Lung (tissue), 12 donors: ENCODE measurements around the gene TDRKH. TPM values are rescaled to one million over a fixed set of nuclear protein-coding genes. Genes with fewer than 3 reads are reported as not detected.
A peak's percentile ranks its signal among the peaks of the same experiment; 100 is the strongest.

Experiments
- ATAC-seq: fragments of 200-7000 bp; cut with Tn5 transposase; one replicate; pipeline ENCODE4 v1.9.1; 2020; ENCODE audit warnings: moderate number of reproducible peaks; ENCODE audit not compliant: insufficient read depth, low FRiP score
- DNase-seq, 3 donors: peaks; one replicate each; pipeline ENCODE4 v3.0.0-alpha.2; 2013 to 2017
- H3K27ac ChIP-seq, 2 donors: one replicate each; pipeline ENCODE4 v1.5.1; 2013; ENCODE audit warnings: mild to moderate bottlenecking in 2 of 2, moderate library complexity in 2 of 2, control low read depth in 1 of 2, inconsistent platforms in 1 of 2, low read depth in 1 of 2, low read length in 1 of 2
- H3K27me3 ChIP-seq, 3 donors: one replicate each; pipeline ENCODE4 v1.5.1; 2013; ENCODE audit warnings: low read length in 2 of 3; ENCODE audit not compliant: control insufficient read depth in 3 of 3, insufficient read depth in 3 of 3
- H3K36me3 ChIP-seq, 4 donors: one replicate each; pipeline ENCODE4 v1.5.1; 2013; ENCODE audit warnings: low read length in 4 of 4, mild to moderate bottlenecking in 1 of 4, moderate library complexity in 1 of 4; ENCODE audit not compliant: control insufficient read depth in 4 of 4, insufficient read depth in 4 of 4
- H3K4me1 ChIP-seq, 5 donors: one replicate each; pipeline ENCODE4 v1.5.1; 2013; ENCODE audit warnings: low read length in 5 of 5, mild to moderate bottlenecking in 2 of 5, moderate library complexity in 1 of 5; ENCODE audit not compliant: control insufficient read depth in 5 of 5, insufficient read depth in 5 of 5
- H3K4me3 ChIP-seq: one replicate; pipeline ENCODE4 v1.5.1; 2013; ENCODE audit warnings: mild to moderate bottlenecking, control low read depth, moderate library complexity
- H3K9ac ChIP-seq, 2 donors: one replicate each; pipeline ENCODE4 v1.5.1; 2013; ENCODE audit warnings: low read length in 2 of 2, control low read depth in 1 of 2; ENCODE audit not compliant: insufficient read depth in 1 of 2
- H3K9me3 ChIP-seq, 4 donors: one replicate each; pipeline ENCODE4 v1.5.1; 2013; ENCODE audit warnings: low read length in 3 of 4, mild to moderate bottlenecking in 1 of 4, moderate library complexity in 1 of 4; ENCODE audit not compliant: control insufficient read depth in 4 of 4, insufficient read depth in 3 of 4
- WGBS, 2 donors: extraction: QIAGEN DNeasy Blood & Tissue Kit; methylation state at CpG; one replicate each; pipeline ENCODE4 v1.1.7; 2013; 5-methylcytosine and 5-hydroxymethylcytosine counted together
- polyA plus RNA-seq, 2 donors: library from polyadenylated mRNA; stranded (reverse); fragments of 200-250 nt; gene quantifications; one replicate each; pipeline ENCODE4 v1.2.1, GENCODE V29; 2013
- total RNA-seq, 2 donors: library from RNA; depleted of rRNA in 1 of 2; stranded (reverse); fragments of >200 nt in 1 of 2; gene quantifications; one replicate each; pipeline ENCODE4 v1.2.1, GENCODE V29; 2014 to 2021
- TF ChIP-seq, protein P1 (sequence below): IDR thresholded peaks from 2 replicates; pipeline ENCODE4 v1.5.1; 2012; ENCODE audit warnings: mild to moderate bottlenecking; ENCODE audit errors: control extremely low read depth, extremely low read depth
- donor health status: control.
- donor health status: control.
- donor health status: Bipolar disorder and iron deficiency.
- donor health status: healthy.
- donor health status: DM: yes; HTN: yes; CAD: no.

Gene TDRKH
- total and polyA plus RNA-seq, 4 donors: 5.6 to 18.1 (median 8.8) TPM

DNA sequence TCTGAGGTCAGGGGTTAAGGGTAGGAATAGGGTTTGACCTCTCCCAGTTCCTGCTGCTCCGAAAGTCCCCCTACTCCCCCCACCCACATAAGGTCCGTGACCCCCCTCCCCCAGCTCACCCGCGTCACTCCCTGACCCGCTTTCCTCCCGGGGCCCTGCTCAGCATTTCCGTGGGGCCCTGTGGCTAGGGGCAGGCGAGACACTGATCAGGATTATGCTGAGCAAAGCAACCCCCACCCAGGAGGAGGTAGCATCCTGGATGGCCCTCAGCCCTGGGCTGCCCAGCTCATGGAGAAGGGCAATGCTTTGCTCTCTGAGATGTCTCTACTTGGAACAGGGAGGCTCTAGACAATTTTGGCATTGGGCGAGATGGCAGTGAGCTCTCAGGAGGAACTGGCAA, 37.6 kb upstream of the TDRKH start:
- no peak for ATAC-seq
- TF ChIP-seq, protein P1, sequence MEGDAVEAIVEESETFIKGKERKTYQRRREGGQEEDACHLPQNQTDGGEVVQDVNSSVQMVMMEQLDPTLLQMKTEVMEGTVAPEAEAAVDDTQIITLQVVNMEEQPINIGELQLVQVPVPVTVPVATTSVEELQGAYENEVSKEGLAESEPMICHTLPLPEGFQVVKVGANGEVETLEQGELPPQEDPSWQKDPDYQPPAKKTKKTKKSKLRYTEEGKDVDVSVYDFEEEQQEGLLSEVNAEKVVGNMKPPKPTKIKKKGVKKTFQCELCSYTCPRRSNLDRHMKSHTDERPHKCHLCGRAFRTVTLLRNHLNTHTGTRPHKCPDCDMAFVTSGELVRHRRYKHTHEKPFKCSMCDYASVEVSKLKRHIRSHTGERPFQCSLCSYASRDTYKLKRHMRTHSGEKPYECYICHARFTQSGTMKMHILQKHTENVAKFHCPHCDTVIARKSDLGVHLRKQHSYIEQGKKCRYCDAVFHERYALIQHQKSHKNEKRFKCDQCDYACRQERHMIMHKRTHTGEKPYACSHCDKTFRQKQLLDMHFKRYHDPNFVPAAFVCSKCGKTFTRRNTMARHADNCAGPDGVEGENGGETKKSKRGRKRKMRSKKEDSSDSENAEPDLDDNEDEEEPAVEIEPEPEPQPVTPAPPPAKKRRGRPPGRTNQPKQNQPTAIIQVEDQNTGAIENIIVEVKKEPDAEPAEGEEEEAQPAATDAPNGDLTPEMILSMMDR: no peak
- Histone ChIP-seq H3K27me3 (no peaks in the 10 kb centered on the region), H3K9ac (no peak overlapping the region), H3K4me3 (no peak overlapping the region), H3K36me3 (no peaks in the 10 kb centered on the region), H3K4me1 (peaks cover 0 to 25% (median 12%) of the 10 kb centered on the region in 5 donors), H3K9me3 (no peaks in the 10 kb centered on the region), H3K27ac (no peak overlapping the region)
- DNase-seq: no peak
- WGBS, 2 donors: 23 to 52% methylated on average over 9 of the region's 9 CpGs

- no peak overlapping the region for H3K27ac ChIP-seq
Observed at GRCh38 chr1:151825751-151826660, 35.7 kb upstream of the TDRKH start.

GRCh38 chr1:151825204-151825603, 34.9 kb upstream of the TDRKH start:
- TF ChIP-seq, protein P1: no peak
- no peak overlapping the region for H3K9ac ChIP-seq
- no peak overlapping the region for H3K27ac ChIP-seq
- H3K27me3 ChIP-seq: no peaks in the 10 kb centered on the region
- no peak overlapping the region for H3K4me3 ChIP-seq
- H3K36me3 ChIP-seq: no peaks in the 10 kb centered on the region
- DNase-seq (peak in 2 of 3 donors; percentile 12 to 19), ATAC-seq (no peak)
- 81 to 84% methylated on average over 9 of the region's 9 CpGs for WGBS, 2 donors
- H3K9me3 ChIP-seq: no peaks in the 10 kb centered on the region
- peaks cover 0 to 15% (median 9%) of the 10 kb centered on the region in 5 donors for H3K4me1 ChIP-seq

More at GRCh38 chr1:151825751-151826660, 35.7 kb upstream of the TDRKH start:
- Histone ChIP-seq H3K4me3 (no peak overlapping the region), H3K9me3 (no peaks in the 10 kb centered on the region), H3K36me3 (no peaks in the 10 kb centered on the region), H3K9ac (no peak overlapping the region), H3K4me1 (peaks cover 0 to 21% (median 5%) of the 10 kb centered on the region in 5 donors), H3K27me3 (no peaks in the 10 kb centered on the region)
- ATAC-seq (no peak), DNase-seq (no peak)
- WGBS, 2 donors: 69 to 71% methylated on average over 19 to 21 of the region's 21 CpGs
- TF ChIP-seq, protein P1: no peak
